Mammary epithelial cell (primary cell): Measurements from ENCODE around the gene RCC1.

Source experiments
- CTCF ChIP-seq, 2 donors: IDR thresholded peaks in 1 of 2; conservative IDR thresholded peaks in 1 of 2; 2 replicates each; pipeline ENCODE4 v1.5.1; 2011 to 2012; ENCODE audit warnings: inconsistent platforms in 2 of 2, low read length in 2 of 2, mild to moderate bottlenecking in 2 of 2, control low read depth in 1 of 2, low read depth in 1 of 2; ENCODE audit not compliant: insufficient read depth in 1 of 2; ENCODE audit errors: extremely low read depth in 1 of 2
- EZH2 ChIP-seq: IDR thresholded peaks from 2 replicates; pipeline ENCODE4 v1.6.1; 2012; ENCODE audit warnings: low read length, inconsistent platforms, borderline replicate concordance

DNA sequence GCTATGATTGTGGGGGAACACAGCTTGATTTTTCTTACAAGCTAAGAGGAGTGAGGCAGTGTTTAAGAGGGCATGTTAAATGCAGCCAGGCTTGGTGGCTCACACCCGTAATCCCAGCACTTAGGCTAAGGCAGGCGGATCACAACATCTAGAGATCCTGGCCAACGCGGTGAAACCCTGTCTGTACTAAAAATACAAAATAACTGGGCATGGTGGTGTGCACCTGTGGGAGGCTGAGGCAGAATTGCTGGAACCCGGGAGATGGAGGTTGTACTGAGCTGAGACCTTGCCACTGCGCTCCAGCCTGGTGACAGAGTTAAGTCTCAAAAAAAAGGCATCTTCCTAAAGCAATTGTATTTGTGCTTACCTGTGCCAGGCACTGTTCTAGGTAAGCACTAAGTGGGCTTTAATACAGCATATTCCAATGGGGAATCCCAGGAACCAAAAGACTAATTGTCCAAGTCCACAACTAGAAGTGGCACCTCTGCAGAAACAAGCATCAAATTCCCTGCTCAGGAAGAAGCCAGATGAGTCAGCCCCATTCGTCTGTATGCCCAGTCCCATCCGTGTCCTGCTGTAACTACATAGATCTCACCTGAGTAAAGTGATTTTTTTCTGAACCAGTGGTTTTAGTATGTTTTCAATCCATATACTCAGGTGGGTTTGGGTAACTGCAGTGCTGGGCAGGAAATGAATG lies 4.6 kb downstream of the RCC1 start:
- TF ChIP-seq CTCF (conservative IDR thresholded peaks at IDR 0.05 in 1 of 2, IDR thresholded peaks at IDR 0.05 in 1 of 2; ENCODE audit: extremely low read depth in 1 of 2, insufficient read depth in 1 of 2, low read depth in 1 of 2, low read length in 2 of 2) (no peak), EZH2 (no peak)
